Stimulated activated CD8-positive, alpha-beta memory T cell treated with anti-CD3 and anti-CD28 coated beads, Interleukin-7, amount 100 ng/mL, for 4 hours (primary cell): Measurements from ENCODE around the gene HPCAL1.

Experiments used
- DNase-seq, 2 donors: peaks; one replicate each; pipeline ENCODE4 v3.0.0-alpha.2; 2020; ENCODE audit warnings: low read depth in 2 of 2

HPCAL1 gene

GRCh38 chr2:10425699-10426098 is 123.0 kb downstream of the HPCAL1 start:
- DNase-seq = no peak

DNA sequence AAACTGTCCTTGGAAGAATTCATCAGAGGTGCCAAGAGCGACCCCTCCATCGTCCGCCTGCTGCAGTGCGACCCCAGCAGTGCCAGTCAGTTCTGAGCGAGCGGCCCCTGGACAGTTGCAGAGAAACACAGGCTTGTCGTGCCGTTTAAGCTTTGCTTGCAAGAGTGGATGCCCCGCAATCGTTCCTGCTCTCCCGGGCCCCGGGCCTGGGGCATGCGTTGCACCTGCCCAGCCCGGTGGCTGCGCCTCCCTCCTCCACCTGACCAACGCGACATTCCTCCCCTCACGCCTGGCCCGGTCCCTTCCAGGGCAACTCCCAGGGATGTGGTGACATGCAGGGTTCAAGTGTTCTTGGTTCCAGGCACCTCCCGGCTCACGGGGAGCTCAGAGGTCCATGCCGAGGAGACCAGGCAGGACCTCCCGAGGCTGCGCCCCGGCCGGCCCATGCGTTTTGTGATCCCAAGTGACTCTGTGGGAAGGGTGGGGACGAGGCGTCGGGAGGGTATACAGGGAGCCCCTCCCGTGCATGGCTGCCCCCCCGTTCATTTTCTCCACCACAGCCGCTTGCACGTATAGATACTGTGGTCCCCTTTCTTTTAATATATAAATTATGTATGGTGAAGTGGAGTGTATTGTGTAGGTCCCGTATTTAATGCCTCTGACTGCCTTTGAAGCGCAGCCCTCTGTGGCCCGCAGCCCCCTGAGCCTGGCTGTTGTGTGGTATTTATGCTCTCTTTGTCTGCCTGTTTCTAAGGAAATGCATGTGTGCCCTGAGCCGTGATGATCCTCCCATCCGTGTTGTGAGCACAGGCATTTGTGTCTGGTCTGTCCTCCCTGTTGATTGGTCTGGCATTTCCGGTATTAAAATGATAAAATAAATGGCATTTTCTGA is 124.3 kb downstream of the HPCAL1 start:
- no peak for DNase-seq

DNA sequence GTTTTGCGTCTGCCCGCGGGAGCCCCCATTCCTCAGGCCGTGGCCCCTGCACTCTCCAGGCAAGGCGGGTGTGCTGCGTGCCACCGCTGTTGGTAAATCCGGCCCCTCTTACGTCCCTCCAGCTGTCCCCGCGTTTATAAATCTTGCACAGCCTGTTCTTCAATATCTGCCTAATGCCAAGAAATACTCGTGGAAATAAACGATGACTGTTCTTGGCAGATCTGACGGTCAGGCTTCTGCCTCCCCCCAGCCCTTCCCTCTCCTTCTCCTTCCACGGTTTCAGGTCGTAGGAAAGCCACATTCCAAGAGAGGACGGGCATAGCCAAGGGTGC is 124.9 kb downstream of the HPCAL1 start:
- no peak for DNase-seq

DNA sequence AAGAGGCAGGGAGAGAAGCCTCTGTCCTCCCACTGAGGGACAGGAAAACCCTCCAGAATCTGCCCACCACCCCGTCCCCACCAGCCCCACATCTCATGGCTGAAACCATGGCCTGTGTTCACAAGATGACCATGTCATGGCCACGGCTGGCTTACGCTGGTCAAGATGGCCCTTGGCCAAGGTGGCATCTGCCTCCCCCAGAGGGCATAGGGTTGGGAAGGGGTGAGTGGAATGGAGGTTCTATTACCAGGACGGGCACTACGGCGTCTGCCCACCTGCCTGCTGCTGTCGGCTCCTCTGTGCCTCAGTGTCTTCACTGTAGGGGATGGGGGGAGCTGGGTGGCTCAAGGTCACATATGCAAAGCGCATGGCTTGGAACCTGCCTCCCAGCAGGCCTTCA is 125.7 kb downstream of the HPCAL1 start:
- DNase-seq = no peak

GRCh38 chr2:10428924-10429323 is 126.2 kb downstream of the HPCAL1 start:
- DNase-seq = no peak

GRCh38 chr2:10430886-10431622 is 128.3 kb downstream of the HPCAL1 start:
- no peak for DNase-seq

GRCh38 chr2:10431797-10432196 is 129.1 kb downstream of the HPCAL1 start:
- no peak for DNase-seq

- no peak for DNase-seq
These were observed 129.8 kb downstream of the HPCAL1 start for GRCh38 chr2:10432311-10433181.

DNA sequence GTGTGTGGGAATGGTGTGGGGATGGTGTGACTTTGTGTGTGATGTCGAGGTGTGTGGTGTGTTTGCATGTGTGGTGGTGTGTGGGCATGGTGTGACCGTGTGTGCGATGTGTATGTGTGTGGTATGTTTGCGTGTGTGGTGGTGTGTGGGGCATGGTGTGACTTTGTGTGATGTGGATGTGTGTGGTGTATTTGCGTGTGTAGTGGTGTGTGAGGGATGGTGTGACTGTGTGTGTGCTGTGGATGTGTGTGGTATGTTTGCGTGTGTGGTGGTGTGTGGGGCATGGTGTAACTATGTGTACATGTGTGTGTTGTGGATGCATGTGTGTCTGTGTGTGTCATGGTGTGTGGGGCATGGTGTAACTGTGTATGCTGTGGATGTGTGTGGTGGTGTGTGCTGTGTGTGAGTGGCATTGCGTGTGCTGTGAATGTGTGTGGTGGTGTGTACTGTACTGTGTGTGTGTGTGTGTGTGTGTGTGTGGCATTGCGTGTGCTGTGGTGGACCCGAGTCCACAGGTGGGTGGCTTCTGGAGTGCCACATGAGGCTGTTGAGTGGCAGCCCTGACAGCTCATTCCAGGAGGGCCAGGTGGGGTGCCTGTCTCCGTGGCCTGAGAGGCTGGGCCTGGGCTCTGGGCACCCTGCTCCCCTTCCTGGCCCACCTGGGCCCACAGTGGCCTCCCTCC is 130.7 kb downstream of the HPCAL1 start:
- DNase-seq = no peak

DNA sequence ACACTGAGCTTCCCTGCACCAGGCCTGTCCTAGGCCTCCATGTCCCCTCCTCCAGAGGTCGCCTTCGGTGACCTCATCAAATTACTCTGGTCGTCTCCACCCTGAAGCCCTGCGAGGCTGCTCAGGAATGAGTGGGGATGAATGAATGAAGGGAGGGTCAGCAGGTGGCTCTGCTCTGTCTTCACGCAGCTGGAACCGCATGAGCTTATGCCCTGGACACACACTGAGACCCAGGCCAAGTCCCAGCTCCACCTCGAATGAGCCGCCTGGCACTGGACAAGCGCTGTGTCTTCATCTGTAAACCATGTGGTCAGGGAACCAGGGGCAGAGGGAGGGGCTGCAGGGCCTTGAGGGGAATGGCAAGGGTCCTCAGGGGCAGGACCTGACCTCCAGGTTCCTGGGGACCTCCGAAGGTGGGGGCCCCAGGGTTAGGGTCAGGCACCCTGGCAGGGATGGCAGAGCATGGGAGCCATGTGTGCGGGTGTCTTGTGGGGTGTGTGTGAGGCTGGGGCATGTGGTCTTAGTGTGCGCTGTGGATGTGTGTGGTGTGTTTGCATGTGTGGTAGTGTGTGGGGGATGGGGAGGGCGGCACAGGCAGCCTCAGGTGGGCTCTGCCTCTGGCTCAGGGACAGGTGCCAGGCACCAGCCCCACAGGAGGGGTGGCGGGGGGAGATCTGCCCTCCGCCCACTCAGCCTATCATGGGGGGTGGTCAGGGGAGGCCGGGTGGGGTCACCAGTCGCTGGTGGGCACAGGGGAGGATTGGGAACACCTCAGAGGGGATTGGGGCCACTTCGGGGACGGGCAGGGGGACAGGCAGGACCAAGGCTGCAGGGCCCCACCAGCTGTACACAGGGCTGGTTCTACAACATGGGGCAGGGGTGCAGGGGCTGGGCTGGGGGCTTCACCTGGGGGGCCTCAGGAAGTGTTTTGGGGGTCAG is 131.5 kb downstream of the HPCAL1 start:
- no peak for DNase-seq

DNA sequence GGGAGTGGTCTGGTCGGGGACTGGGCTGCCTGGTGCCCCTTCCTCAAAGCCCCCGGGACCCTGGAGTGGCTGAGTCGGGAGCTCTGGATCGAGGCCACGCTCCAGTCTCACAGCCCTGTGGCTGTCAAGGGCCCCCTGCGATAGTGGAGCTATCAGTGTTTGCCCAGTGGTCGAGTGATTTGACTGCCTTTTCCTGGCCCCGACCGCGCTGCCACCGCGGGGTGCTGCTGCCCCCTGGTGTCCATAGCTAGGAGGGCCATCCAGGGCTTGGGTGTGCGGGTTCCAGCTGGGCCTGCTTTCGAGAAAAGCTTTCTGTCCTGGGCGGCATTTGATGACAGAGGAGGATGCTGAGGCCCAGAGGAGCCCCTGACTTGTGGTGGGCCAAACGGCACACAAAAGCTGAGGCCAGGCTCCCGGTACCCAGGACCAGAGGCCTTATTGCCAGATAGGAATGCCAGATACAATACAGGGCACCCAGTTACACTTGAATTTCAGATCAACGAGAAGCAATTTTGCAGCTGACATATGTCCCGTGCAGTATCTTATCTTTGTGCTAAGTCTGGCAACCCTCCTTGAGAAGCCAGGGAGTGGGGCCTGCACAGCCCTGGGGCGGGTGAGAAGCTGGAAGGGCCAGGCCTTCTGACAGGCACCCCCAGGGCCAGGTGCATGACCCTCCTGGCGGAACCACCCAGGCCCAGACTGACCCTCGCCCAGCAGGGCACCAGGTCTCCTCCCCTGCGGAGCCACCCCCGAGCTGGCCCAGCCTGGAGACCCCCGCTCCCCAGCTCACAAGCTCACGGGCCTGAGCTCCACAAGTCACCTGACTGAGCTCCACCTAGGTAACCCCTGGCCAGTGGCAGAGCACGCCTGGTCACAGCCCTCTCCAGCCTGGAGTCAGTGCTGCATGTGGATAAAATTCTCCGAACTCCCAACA is 132.4 kb downstream of the HPCAL1 start:
- peak; percentile 44 to 47 for DNase-seq

- DNase-seq = no peak
These were observed 133.1 kb downstream of the HPCAL1 start for GRCh38 chr2:10435820-10436204.

GRCh38 chr2:10436583-10437110 is 133.9 kb downstream of the HPCAL1 start:
- no peak for DNase-seq

DNA sequence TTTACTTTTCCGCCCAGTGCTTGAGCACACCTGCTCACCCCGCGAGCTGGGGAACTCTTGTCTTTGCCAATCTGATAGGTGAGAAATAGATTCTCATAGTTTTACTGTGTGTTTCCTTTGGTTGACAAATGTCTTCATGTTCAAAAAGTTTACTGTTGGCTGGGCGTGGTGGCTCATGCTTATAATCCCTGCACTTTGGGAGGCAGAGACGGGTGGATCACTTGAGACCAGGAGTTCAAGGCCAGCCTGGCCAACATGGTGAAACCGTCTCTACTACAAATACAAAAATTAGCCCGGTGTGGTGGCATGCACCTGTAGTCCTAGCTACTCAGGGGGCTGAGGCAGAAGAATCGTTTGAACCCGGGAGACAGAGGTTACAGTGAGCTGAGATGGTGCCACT is 135.1 kb downstream of the HPCAL1 start:
- no peak for DNase-seq

DNA sequence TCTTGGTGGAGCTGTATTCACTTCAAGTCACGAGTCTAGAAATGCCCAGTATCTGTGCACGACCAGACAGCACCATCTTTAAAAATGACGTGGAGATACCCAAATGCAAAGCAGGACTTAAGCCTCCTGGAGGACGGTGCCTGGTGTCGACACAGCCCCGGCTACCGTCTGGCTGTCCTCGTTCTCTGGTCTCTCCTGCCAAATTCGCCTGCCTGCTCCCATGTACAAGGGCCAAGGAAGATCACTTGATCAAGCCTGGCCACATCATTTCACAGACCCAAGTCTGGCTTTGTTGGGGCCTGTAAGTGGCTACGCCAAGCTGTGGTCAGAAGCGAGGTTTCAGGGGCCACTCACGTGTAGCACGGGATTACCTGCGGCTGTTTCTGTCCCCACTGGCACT is 136.0 kb downstream of the HPCAL1 start:
- no peak for DNase-seq

- DNase-seq = no peak
These were observed 136.6 kb downstream of the HPCAL1 start for GRCh38 chr2:10439185-10439879.

- DNase-seq = no peak
These were observed 137.3 kb downstream of the HPCAL1 start for GRCh38 chr2:10439971-10440370.

- DNase-seq = no peak
These were observed 138.0 kb downstream of the HPCAL1 start for GRCh38 chr2:10440736-10441135.

- no peak for DNase-seq
These were observed 139.2 kb downstream of the HPCAL1 start for GRCh38 chr2:10441948-10442347.
